Pancreas (tissue), 10 donors: Measurements from ENCODE around the gene NTMT1. TPM values are rescaled to one million over a fixed set of nuclear protein-coding genes. Genes with fewer than 3 reads are reported as not detected.

Experiments used
- ATAC-seq, 4 donors: fragments of 200-7000 bp; cut with Tn5 transposase; one replicate each; pipeline versions ENCODE4 v1.8.0 to v1.9.1; 2020; ENCODE audit warnings: mild to moderate bottlenecking in 4 of 4, moderate library complexity in 4 of 4
- DNase-seq, 6 donors: peaks; one replicate each; pipeline ENCODE4 v3.0.0-alpha.2; 2020
- FAIRE-seq: peaks from 2 replicates; lab custom pipeline; 2012; peaks lifted over from hg19 to GRCh38; lab: Jason Lieb, UNC
- H3K27ac ChIP-seq, 4 donors: fragments of 200-600 bp; sonication (generic); 1 replicate in 3 of 4; 2 replicates in 1 of 4; pipeline versions ENCODE4 v1.5.0 to v1.8.0; 2020
- H3K27me3 ChIP-seq, 4 donors: fragments of 200-600 bp; one replicate each; pipeline ENCODE4 v1.8.0; 2021
- H3K36me3 ChIP-seq, 3 donors: fragments of 200-600 bp; sonication (generic) in 1 of 3; one replicate each; pipeline versions ENCODE4 v1.5.0 to v1.8.0; 2020 to 2021
- H3K4me1 ChIP-seq, 3 donors: fragments of 200-600 bp; one replicate each; pipeline ENCODE4 v1.8.0; 2021
- H3K4me3 ChIP-seq, 4 donors: fragments of 200-600 bp; sonication (generic) in 2 of 4; one replicate each; pipeline versions ENCODE4 v1.5.0 to v1.8.0; 2020 to 2021
- H3K9me3 ChIP-seq, 4 donors: fragments of 200-600 bp; one replicate each; pipeline ENCODE4 v1.8.0; 2021
- WGBS, 2 donors: extraction: QIAGEN DNeasy Blood & Tissue Kit; methylation state at CpG; one replicate each; pipeline ENCODE4 v1.1.7; 2013; 5-methylcytosine and 5-hydroxymethylcytosine counted together
- intact Hi-C, 3 donors: fragments of 100-400 bp; cut with DNase I; formaldehyde crosslinking; loops; one replicate each; pipeline versions ENCODE4 v1.11.1 to v1.14.2; 2022
- polyA plus RNA-seq, 2 donors: library from polyadenylated mRNA; stranded (reverse); fragments of 200-250 nt; gene quantifications; one replicate each; pipeline ENCODE4 v1.2.3, GENCODE V29; 2013
- total RNA-seq, 6 donors: library from RNA; stranded (reverse); fragmentation: NEBNext Ultra II Directional in 4 of 6; extraction: Animal tissue kit (Norgen Biotek cat#: 25700) in 4 of 6; gene quantifications; one replicate each; pipeline versions ENCODE4 v1.2.1 to v1.2.4, GENCODE V29; 2021 to 2023
- TF ChIP-seq, protein P1 (sequence below), 4 donors: fragments of 200-600 bp; sonication (generic) in 3 of 4; IDR thresholded peaks; one replicate each; pipeline versions ENCODE4 v1.5.0 to v1.8.0; 2021; ENCODE audit warnings: antibody characterized with exemption in 4 of 4
- donor health status: healthy with polysubstance abuse.
- donor health status: DM: no; HTN: no; CAD: no; lungs with moderate emphysema.
- donor health status: DM: no; HTN: no; CAD: no.
- donor health status: control.
- donor health status: control.
- donor health status: Bipolar disorder and iron deficiency.
- donor health status: DM: yes; HTN: yes; CAD: no.
- donor health status: DM: no; HTN: no; CAD: no.
- donor health status: DM: no; HTN: no; CAD: no.
- donor health status: DM: yes; HTN: yes; CAD: no.

NTMT1 gene
- total and polyA plus RNA-seq, 8 donors, result 11.3 to 29.0 (median 17.2) TPM

DNA sequence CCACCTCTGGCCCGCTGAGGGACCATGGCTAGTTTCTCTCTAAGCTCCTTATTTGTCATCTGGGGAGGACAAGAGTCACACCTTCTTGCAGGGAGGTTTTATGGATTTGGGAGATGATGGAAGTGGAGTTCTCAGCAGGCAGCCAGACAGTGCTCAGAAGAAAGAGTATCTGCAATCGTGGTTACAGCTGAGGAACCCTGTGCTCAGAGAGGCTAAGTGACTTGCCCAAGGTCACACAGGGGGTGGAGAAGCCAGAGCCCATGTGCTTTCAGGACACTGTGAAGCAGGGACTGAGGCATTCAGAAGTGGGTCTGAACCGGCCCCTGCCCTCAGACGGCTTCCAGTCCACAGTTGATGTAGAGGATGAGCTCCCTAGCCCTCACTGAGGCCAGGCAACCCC lies 50.3 kb downstream of the NTMT1 start:
- TF ChIP-seq, protein P1, sequence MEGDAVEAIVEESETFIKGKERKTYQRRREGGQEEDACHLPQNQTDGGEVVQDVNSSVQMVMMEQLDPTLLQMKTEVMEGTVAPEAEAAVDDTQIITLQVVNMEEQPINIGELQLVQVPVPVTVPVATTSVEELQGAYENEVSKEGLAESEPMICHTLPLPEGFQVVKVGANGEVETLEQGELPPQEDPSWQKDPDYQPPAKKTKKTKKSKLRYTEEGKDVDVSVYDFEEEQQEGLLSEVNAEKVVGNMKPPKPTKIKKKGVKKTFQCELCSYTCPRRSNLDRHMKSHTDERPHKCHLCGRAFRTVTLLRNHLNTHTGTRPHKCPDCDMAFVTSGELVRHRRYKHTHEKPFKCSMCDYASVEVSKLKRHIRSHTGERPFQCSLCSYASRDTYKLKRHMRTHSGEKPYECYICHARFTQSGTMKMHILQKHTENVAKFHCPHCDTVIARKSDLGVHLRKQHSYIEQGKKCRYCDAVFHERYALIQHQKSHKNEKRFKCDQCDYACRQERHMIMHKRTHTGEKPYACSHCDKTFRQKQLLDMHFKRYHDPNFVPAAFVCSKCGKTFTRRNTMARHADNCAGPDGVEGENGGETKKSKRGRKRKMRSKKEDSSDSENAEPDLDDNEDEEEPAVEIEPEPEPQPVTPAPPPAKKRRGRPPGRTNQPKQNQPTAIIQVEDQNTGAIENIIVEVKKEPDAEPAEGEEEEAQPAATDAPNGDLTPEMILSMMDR (IDR thresholded peaks at IDR 0.05), result no peak
- FAIRE-seq (no peak), DNase-seq (no peak), ATAC-seq (no peak)
- H3K27me3 ChIP-seq, result no peaks in the 10 kb centered on the region
- 43 to 57% methylated on average over 4 of the region's 4 CpGs for WGBS, 2 donors
- H3K36me3 ChIP-seq, result no peaks in the 10 kb centered on the region
- H3K27ac ChIP-seq, result no peak overlapping the region
- intact Hi-C loops, result no loop called here
- H3K9me3 ChIP-seq, result no peaks in the 10 kb centered on the region
- no peaks in the 10 kb centered on the region for H3K4me1 ChIP-seq
- no peak overlapping the region for H3K4me3 ChIP-seq

DNA sequence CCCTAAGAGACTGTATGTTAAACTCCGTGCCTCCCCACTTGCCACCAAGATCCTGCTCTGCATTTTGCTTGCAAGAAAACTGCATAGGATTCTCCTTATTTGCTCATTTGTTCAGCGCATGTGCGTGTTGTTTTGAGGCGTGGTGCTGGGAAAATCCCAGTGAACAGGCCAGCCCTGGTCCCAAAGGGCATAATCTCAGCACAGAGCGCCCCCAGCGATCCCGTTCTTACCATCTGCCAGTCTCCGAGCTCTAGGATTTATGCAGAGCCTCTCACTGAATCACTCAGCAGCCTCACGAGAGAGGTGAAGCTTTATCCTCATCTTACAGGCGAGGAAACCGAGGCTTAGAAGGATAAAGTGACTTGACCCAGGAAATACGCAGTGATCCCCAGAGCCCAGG lies 51.0 kb downstream of the NTMT1 start:
- no peak overlapping the region for H3K27ac ChIP-seq
- H3K4me3 ChIP-seq, result no peak overlapping the region
- no peaks in the 10 kb centered on the region for H3K9me3 ChIP-seq
- DNase-seq, result no peak
- ATAC-seq, result no peak
- H3K36me3 ChIP-seq, result no peaks in the 10 kb centered on the region
- H3K27me3 ChIP-seq, result no peaks in the 10 kb centered on the region
- TF ChIP-seq, protein P1 (IDR thresholded peaks at IDR 0.05), result no peak
- intact Hi-C loops, result no loop called here
- 59 to 64% methylated on average over 12 of the region's 12 CpGs for WGBS, 2 donors
- H3K4me1 ChIP-seq, result no peaks in the 10 kb centered on the region
- no peak for FAIRE-seq

DNA sequence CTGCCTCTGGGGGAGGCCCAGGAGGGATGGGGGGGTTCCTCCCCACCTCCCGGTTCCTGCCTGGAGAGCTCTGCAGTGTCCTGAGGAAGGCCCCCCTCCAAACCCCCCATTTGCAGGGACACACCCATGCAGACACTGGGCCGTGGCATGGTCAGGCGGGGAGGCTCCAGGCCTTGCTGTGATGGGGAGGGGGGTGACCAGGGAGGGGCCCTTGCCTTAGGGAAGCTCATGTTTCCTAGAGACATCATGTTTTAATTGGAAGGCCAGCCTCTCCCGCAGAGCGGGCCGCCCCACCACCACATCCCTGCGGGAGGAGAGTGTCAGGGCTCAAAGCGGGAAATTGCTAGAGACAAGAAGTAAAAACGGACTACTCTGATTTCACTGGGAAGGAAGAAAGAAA lies 51.5 kb downstream of the NTMT1 start:
- H3K36me3 ChIP-seq, result no peaks in the 10 kb centered on the region
- no peak overlapping the region for H3K27ac ChIP-seq
- intact Hi-C loops, result no loop called here
- H3K27me3 ChIP-seq, result no peaks in the 10 kb centered on the region
- ATAC-seq, result no peak
- no peak overlapping the region for H3K4me3 ChIP-seq
- TF ChIP-seq, protein P1 (IDR thresholded peaks at IDR 0.05), result no peak
- FAIRE-seq, result no peak
- DNase-seq, result peak in 1 of 6 donors; percentile 37
- WGBS, 2 donors, result 49 to 50% methylated on average over 9 of the region's 9 CpGs
- H3K4me1 ChIP-seq, result no peaks in the 10 kb centered on the region
- H3K9me3 ChIP-seq, result no peaks in the 10 kb centered on the region

DNA sequence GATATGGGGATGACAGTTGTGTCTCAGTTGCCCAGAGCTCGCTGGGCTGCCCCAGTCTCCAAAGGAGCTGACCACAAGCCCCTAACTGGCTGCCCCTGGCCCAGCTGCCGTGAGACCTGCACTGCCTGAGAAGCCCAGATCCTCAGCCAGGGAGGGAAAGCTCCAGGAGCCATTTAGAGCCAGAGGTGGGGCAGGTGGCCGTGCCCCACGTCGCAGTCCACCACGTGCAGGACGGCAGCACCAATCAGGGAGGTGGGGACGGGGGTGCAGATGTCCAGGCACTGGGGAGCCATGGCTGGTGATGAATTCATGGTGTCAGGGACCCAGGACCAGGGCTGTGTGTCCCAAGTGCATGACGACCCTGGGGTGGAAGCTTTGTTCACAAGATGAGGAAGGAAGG lies 52.9 kb downstream of the NTMT1 start:
- DNase-seq, result peak in 1 of 6 donors; percentile 28
- no peak for ATAC-seq
- TF ChIP-seq, protein P1 (IDR thresholded peaks at IDR 0.05), result no peak
- no peak for FAIRE-seq
- H3K27ac ChIP-seq, result no peak overlapping the region
- intact Hi-C loops, result no loop called here
- H3K27me3 ChIP-seq, result no peaks in the 10 kb centered on the region
- H3K9me3 ChIP-seq, result no peaks in the 10 kb centered on the region
- 34 to 54% methylated on average over 9 of the region's 9 CpGs for WGBS, 2 donors
- no peak overlapping the region for H3K4me3 ChIP-seq
- H3K4me1 ChIP-seq, result no peaks in the 10 kb centered on the region
- no peaks in the 10 kb centered on the region for H3K36me3 ChIP-seq

DNA sequence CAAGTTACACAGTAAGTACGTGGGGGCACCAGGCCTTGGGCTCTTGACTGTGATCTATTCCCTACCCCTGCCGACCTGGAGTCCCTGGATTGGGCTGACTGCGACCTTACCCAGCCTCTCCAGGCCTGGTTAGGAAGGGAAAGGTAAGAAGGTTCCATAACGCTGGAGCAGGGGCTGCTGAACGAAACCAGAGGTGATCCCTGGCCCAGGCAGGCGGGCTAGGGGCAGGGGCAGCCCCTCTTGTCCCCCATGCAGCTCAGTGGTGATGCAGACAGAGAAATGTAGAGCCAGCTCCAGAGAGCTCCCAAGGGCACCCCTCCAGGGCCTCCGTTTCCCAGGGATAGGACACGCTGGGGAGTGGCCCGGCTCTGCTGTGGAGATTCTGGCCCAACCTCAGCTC lies 53.6 kb downstream of the NTMT1 start:
- no peak overlapping the region for H3K4me3 ChIP-seq
- no peak for ATAC-seq
- H3K9me3 ChIP-seq, result no peaks in the 10 kb centered on the region
- H3K27ac ChIP-seq, result no peak overlapping the region
- no peaks in the 10 kb centered on the region for H3K4me1 ChIP-seq
- intact Hi-C loops, result no loop called here
- DNase-seq, result no peak
- H3K27me3 ChIP-seq, result no peaks in the 10 kb centered on the region
- WGBS, 2 donors, result 40 to 51% methylated on average over 9 of the region's 9 CpGs
- FAIRE-seq, result no peak
- no peaks in the 10 kb centered on the region for H3K36me3 ChIP-seq
- TF ChIP-seq, protein P1 (IDR thresholded peaks at IDR 0.05), result no peak
